ENCODE results near the gene MTHFD1L.

Gene MTHFD1L

DNA sequence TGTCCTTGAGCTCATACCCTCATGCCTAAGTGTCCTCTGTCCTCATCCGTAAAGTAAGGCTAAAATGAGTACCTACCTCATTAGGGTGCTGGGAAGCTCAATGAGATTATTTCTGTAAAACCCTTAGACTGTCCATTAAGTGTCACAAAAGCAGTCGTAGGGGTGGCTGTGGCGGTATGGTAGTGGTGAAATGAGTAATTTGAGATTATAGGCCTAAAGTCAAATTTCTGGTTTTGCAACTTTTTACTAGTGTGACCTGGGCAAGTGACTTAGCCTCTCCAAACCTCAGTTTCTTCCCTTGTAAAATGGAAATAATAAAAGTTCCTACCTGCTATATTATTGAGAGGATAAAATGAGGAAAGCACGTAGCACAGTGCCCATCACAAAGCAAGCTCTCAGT lies 226.1 kb downstream of the MTHFD1L start:
- peaks cover 13 to 50% (median 34%) of the 10 kb centered on the region in 5 donors for H3K4me1 ChIP-seq (ENCODE audit: control insufficient read depth in 5 of 5, insufficient read depth in 5 of 5, low read length in 5 of 5)
- H3K4me3 ChIP-seq (ENCODE audit: low read depth in 1 of 5, low read length in 5 of 5) = no peak overlapping the region
- no peaks in the 10 kb centered on the region for H3K9me3 ChIP-seq (ENCODE audit: control insufficient read depth in 5 of 5, low read length in 5 of 5)
- H3K9ac ChIP-seq (ENCODE audit: low read length in 5 of 5) = no peak overlapping the region
- no peaks in the 10 kb centered on the region for H3K36me3 ChIP-seq (ENCODE audit: control insufficient read depth in 5 of 5, insufficient read depth in 5 of 5, low read length in 5 of 5)
- H3K27ac ChIP-seq (ENCODE audit: low read depth, low read length) = peak overlapping the region; percentile 44
- no peaks in the 10 kb centered on the region for H3K27me3 ChIP-seq (ENCODE audit: control insufficient read depth in 5 of 5, insufficient read depth in 4 of 5, low read length in 5 of 5)

DNA sequence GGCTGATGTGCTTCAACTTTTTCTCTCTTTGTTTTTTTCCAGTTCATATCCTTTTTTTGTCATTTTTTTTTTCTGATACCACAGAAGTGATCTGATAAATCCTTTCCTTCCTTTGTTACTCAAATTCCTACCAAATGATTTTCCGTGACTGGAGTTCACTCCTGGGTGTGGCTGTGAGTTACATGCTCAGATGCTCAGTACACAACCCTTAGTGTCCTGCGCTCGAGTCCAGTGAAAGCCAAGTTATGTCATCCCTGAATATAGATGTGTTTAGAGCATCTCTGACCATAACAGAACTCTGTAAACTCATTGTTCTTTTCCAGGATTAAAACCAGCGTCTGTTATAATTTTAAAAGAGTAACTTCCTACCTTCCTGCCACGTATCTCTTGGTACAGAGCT lies 227.1 kb downstream of the MTHFD1L start:
- Histone ChIP-seq H3K4me3 (ENCODE audit: low read depth in 1 of 5, low read length in 5 of 5) (no peak overlapping the region), H3K27ac (ENCODE audit: low read depth, low read length) (peak overlapping the region; percentile 44), H3K36me3 (ENCODE audit: control insufficient read depth in 5 of 5, insufficient read depth in 5 of 5, low read length in 5 of 5) (no peaks in the 10 kb centered on the region), H3K9me3 (ENCODE audit: control insufficient read depth in 5 of 5, low read length in 5 of 5) (no peaks in the 10 kb centered on the region), H3K9ac (ENCODE audit: low read length in 5 of 5) (no peak overlapping the region), H3K4me1 (ENCODE audit: control insufficient read depth in 5 of 5, insufficient read depth in 5 of 5, low read length in 5 of 5) (peaks cover 14 to 58% (median 39%) of the 10 kb centered on the region in 5 donors), H3K27me3 (ENCODE audit: control insufficient read depth in 5 of 5, insufficient read depth in 4 of 5, low read length in 5 of 5) (no peaks in the 10 kb centered on the region)

- Histone ChIP-seq H3K4me1 (ENCODE audit: control insufficient read depth in 5 of 5, insufficient read depth in 5 of 5, low read length in 5 of 5) (peaks cover 11 to 53% (median 29%) of the 10 kb centered on the region in 5 donors), H3K9me3 (ENCODE audit: control insufficient read depth in 5 of 5, low read length in 5 of 5) (no peaks in the 10 kb centered on the region), H3K4me3 (ENCODE audit: low read depth in 1 of 5, low read length in 5 of 5) (no peak overlapping the region), H3K36me3 (ENCODE audit: control insufficient read depth in 5 of 5, insufficient read depth in 5 of 5, low read length in 5 of 5) (no peaks in the 10 kb centered on the region), H3K9ac (ENCODE audit: low read length in 5 of 5) (no peak overlapping the region), H3K27ac (ENCODE audit: low read depth, low read length) (no peak overlapping the region), H3K27me3 (ENCODE audit: control insufficient read depth in 5 of 5, insufficient read depth in 4 of 5, low read length in 5 of 5) (no peaks in the 10 kb centered on the region)
These were observed 228.2 kb downstream of the MTHFD1L start for GRCh38 chr6:151093706-151094105.

- Histone ChIP-seq H3K36me3 (ENCODE audit: control insufficient read depth in 5 of 5, insufficient read depth in 5 of 5, low read length in 5 of 5) (no peaks in the 10 kb centered on the region), H3K27me3 (ENCODE audit: control insufficient read depth in 5 of 5, insufficient read depth in 4 of 5, low read length in 5 of 5) (no peaks in the 10 kb centered on the region), H3K4me3 (ENCODE audit: low read depth in 1 of 5, low read length in 5 of 5) (no peak overlapping the region), H3K4me1 (ENCODE audit: control insufficient read depth in 5 of 5, insufficient read depth in 5 of 5, low read length in 5 of 5) (peaks cover 9 to 53% (median 30%) of the 10 kb centered on the region in 5 donors), H3K9ac (ENCODE audit: low read length in 5 of 5) (no peak overlapping the region), H3K27ac (ENCODE audit: low read depth, low read length) (peak overlapping the region; percentile 45), H3K9me3 (ENCODE audit: control insufficient read depth in 5 of 5, low read length in 5 of 5) (no peaks in the 10 kb centered on the region)
These were observed 230.2 kb downstream of the MTHFD1L start for GRCh38 chr6:151095538-151096254.

DNA sequence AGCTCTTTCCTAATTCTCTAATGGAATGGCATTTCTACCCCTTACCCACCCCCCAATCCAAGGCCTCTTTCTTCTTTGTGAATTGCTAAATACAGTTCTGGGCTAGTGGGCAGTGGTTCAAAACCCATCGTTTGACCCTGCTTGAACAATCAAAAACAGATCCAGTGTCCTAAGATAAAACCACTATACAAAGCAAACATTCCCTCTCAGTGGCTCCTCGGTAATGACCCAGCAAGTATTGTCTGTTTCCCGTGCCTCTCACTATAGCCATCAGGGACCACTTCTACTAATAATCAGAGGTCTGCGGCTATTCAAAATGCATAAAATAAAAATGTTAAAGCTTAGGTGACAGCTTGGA lies 230.7 kb downstream of the MTHFD1L start:
- Histone ChIP-seq H3K4me3 (ENCODE audit: low read depth in 1 of 5, low read length in 5 of 5) (peak overlapping the region in 1 of 5 donors; percentile 10), H3K27me3 (ENCODE audit: control insufficient read depth in 5 of 5, insufficient read depth in 4 of 5, low read length in 5 of 5) (no peaks in the 10 kb centered on the region), H3K36me3 (ENCODE audit: control insufficient read depth in 5 of 5, insufficient read depth in 5 of 5, low read length in 5 of 5) (no peaks in the 10 kb centered on the region), H3K4me1 (ENCODE audit: control insufficient read depth in 5 of 5, insufficient read depth in 5 of 5, low read length in 5 of 5) (peaks cover 9 to 54% (median 31%) of the 10 kb centered on the region in 5 donors), H3K9me3 (ENCODE audit: control insufficient read depth in 5 of 5, low read length in 5 of 5) (no peaks in the 10 kb centered on the region), H3K9ac (ENCODE audit: low read length in 5 of 5) (no peak overlapping the region), H3K27ac (ENCODE audit: low read depth, low read length) (peak overlapping the region; percentile 45)

DNA sequence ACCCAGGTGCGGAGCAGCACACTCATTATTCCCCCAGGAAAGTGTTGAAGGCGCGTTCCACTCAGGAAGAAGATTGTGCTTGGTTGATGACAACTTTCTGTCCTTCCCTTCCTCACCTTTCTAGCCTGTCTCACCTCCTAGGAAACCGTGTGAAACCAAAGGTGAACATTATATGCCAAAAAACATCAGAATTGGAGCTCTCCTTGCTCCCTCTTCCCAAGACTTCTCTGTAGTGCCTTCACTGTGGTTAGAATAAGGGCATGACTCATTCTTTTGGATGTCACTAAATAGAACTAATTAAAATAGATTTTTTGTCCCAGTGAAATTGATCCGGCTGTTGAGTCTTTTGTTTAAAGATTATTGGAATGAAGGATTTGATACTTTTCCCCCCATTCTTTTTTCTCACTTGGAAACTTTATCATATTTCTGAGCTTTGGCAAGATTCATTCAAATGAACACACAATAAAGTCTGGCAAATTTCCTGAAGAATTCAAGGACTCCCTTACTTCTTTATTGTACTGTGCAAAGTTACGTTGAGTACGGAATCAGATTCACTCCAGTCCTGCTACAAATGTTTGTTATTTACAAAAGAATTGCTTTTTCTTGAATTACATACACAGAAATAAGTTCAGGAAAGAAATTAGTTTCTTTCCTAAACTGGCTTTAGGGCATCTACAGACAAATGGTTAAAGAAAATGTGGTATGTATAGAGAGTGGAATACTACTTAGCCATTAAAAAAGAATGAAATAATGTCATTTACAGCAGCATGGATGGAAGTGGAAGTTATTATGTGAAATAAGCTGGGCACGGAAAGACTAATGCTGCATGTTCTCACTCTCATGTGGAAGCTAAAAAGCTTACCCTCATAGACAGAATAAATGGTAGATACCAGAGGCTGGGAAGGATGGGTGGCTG lies 231.4 kb downstream of the MTHFD1L start:
- Histone ChIP-seq H3K4me3 (ENCODE audit: low read depth in 1 of 5, low read length in 5 of 5) (peak overlapping the region in 1 of 5 donors; percentile 10), H3K27me3 (ENCODE audit: control insufficient read depth in 5 of 5, insufficient read depth in 4 of 5, low read length in 5 of 5) (no peaks in the 10 kb centered on the region), H3K27ac (ENCODE audit: low read depth, low read length) (peak overlapping the region; percentile 45), H3K9me3 (ENCODE audit: control insufficient read depth in 5 of 5, low read length in 5 of 5) (no peaks in the 10 kb centered on the region), H3K36me3 (ENCODE audit: control insufficient read depth in 5 of 5, insufficient read depth in 5 of 5, low read length in 5 of 5) (no peaks in the 10 kb centered on the region), H3K4me1 (ENCODE audit: control insufficient read depth in 5 of 5, insufficient read depth in 5 of 5, low read length in 5 of 5) (peaks cover 9 to 51% (median 30%) of the 10 kb centered on the region in 5 donors), H3K9ac (ENCODE audit: low read length in 5 of 5) (no peak overlapping the region)

GRCh38 chr6:151098166-151098565 lies 232.7 kb downstream of the MTHFD1L start:
- no peak overlapping the region for H3K27ac ChIP-seq (ENCODE audit: low read depth, low read length)
- peaks cover 8 to 56% (median 30%) of the 10 kb centered on the region in 5 donors for H3K4me1 ChIP-seq (ENCODE audit: control insufficient read depth in 5 of 5, insufficient read depth in 5 of 5, low read length in 5 of 5)
- H3K27me3 ChIP-seq (ENCODE audit: control insufficient read depth in 5 of 5, insufficient read depth in 4 of 5, low read length in 5 of 5) = no peaks in the 10 kb centered on the region
- H3K4me3 ChIP-seq (ENCODE audit: low read depth in 1 of 5, low read length in 5 of 5) = no peak overlapping the region
- H3K36me3 ChIP-seq (ENCODE audit: control insufficient read depth in 5 of 5, insufficient read depth in 5 of 5, low read length in 5 of 5) = no peaks in the 10 kb centered on the region
- H3K9ac ChIP-seq (ENCODE audit: low read length in 5 of 5) = no peak overlapping the region
- H3K9me3 ChIP-seq (ENCODE audit: control insufficient read depth in 5 of 5, low read length in 5 of 5) = no peaks in the 10 kb centered on the region

DNA sequence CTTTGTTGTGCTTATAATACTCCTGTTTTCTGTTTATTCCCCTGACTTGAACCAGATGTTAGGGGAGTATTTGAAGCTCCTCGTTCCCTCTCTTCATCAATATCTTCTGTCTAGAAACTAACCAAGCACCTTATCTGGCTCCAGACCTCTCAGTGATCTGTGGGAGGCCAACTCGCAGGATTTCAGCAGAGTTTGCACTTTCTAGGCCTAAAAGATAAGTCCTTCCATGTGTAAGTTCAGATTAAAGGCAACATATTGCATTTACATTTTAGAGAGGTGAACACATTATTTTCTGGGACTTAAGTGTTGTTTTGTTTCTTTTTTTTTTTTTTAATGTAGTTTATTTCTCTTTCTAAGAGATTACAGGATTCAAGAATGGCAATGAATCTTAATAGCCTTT lies 234.8 kb downstream of the MTHFD1L start:
- Histone ChIP-seq H3K9ac (ENCODE audit: low read length in 5 of 5) (peak overlapping the region in 1 of 5 donors; percentile 25), H3K9me3 (ENCODE audit: control insufficient read depth in 5 of 5, low read length in 5 of 5) (no peaks in the 10 kb centered on the region), H3K27ac (ENCODE audit: low read depth, low read length) (peak overlapping the region; percentile 90), H3K36me3 (ENCODE audit: control insufficient read depth in 5 of 5, insufficient read depth in 5 of 5, low read length in 5 of 5) (no peaks in the 10 kb centered on the region), H3K27me3 (ENCODE audit: control insufficient read depth in 5 of 5, insufficient read depth in 4 of 5, low read length in 5 of 5) (no peaks in the 10 kb centered on the region), H3K4me3 (ENCODE audit: low read depth in 1 of 5, low read length in 5 of 5) (peak overlapping the region in 1 of 5 donors; percentile 22), H3K4me1 (ENCODE audit: control insufficient read depth in 5 of 5, insufficient read depth in 5 of 5, low read length in 5 of 5) (peaks cover 8 to 44% (median 30%) of the 10 kb centered on the region in 5 donors)

DNA sequence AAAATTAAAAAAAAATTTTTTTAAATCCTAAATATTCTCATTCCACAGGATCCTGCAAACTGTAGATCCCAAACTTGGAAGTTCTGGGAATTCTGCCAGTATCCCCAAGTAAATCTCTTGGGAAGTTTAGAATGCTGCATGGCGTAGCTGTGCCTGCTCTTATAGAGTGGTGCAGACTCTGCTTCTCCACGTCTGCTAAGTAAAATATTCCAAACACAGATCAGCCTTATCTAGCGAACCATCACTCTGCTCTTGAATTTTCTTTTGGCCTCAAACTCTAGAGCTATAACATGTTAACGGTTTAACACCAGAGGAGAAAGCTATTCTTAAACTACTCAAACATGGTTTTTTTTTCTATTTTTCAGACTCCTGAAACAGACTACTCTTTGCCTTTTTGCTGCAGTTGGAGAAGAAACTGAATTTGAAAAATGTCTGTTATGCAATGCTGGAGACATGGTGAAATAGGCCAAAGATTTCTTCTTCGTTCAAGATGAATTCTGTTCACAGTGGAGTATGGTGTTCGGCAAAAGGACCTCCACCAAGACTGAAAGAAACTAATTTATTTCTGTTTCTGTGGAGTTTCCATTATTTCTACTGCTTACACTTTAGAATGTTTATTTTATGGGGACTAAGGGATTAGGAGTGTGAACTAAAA lies 235.8 kb downstream of the MTHFD1L start:
- Histone ChIP-seq H3K9ac (ENCODE audit: low read length in 5 of 5) (peak overlapping the region in 4 of 5 donors; percentile 6 to 70 (median 54)), H3K27me3 (ENCODE audit: control insufficient read depth in 5 of 5, insufficient read depth in 4 of 5, low read length in 5 of 5) (no peaks in the 10 kb centered on the region), H3K4me1 (ENCODE audit: control insufficient read depth in 5 of 5, insufficient read depth in 5 of 5, low read length in 5 of 5) (peaks cover 4 to 35% (median 22%) of the 10 kb centered on the region in 5 donors), H3K27ac (ENCODE audit: low read depth, low read length) (peak overlapping the region; percentile 90), H3K4me3 (ENCODE audit: low read depth in 1 of 5, low read length in 5 of 5) (peak overlapping the region in 1 of 5 donors; percentile 29), H3K9me3 (ENCODE audit: control insufficient read depth in 5 of 5, low read length in 5 of 5) (no peaks in the 10 kb centered on the region), H3K36me3 (ENCODE audit: control insufficient read depth in 5 of 5, insufficient read depth in 5 of 5, low read length in 5 of 5) (no peaks in the 10 kb centered on the region)

Data from subcutaneous abdominal adipose tissue (tissue), 5 donors.